GM21786 (cell line): Measurements from ENCODE around the gene ATL1.
"Not testable (repeated sequence)": the region's sequence is repeated elsewhere in the genome, so short reads cannot be mapped to it uniquely, and the experiment has no call there.

ENCODE experiments used
- ATAC-seq: cut with Tn5 transposase; IDR thresholded peaks from one replicate; pipeline ENCODE4 v1.9.1; 2021; ENCODE audit not compliant: unreplicated experiment

ATL1 gene

GRCh38 chr14:50600849-50601248 is 40.9 kb downstream of the ATL1 start:
- ATAC-seq = no peak

GRCh38 chr14:50601394-50601793 is 41.4 kb downstream of the ATL1 start:
- no peak for ATAC-seq

GRCh38 chr14:50602035-50602434 is 42.1 kb downstream of the ATL1 start:
- no peak for ATAC-seq

GRCh38 chr14:50603565-50603964 is 43.6 kb downstream of the ATL1 start:
- no peak for ATAC-seq

GRCh38 chr14:50605766-50606165 is 45.8 kb downstream of the ATL1 start:
- no peak for ATAC-seq

- no peak for ATAC-seq
Observed at GRCh38 chr14:50606468-50606867, 46.5 kb downstream of the ATL1 start.

- ATAC-seq = no peak
Observed at GRCh38 chr14:50607181-50607580, 47.2 kb downstream of the ATL1 start.

- no peak for ATAC-seq
Observed at GRCh38 chr14:50607761-50608160, 47.8 kb downstream of the ATL1 start.

- ATAC-seq = no peak
Observed at GRCh38 chr14:50608302-50608851, 48.4 kb downstream of the ATL1 start.

GRCh38 chr14:50610465-50610864 is 50.5 kb downstream of the ATL1 start:
- ATAC-seq = no peak

- no peak for ATAC-seq
Observed at GRCh38 chr14:50612806-50613205, 52.9 kb downstream of the ATL1 start.

- ATAC-seq = no peak
Observed at GRCh38 chr14:50615056-50615455, 55.1 kb downstream of the ATL1 start.

- ATAC-seq = no peak
Observed at GRCh38 chr14:50615552-50615951, 55.6 kb downstream of the ATL1 start.

GRCh38 chr14:50616275-50616674 is 56.3 kb downstream of the ATL1 start:
- ATAC-seq = no peak

- ATAC-seq = no peak
Observed at GRCh38 chr14:50619569-50620141, 59.7 kb downstream of the ATL1 start.

GRCh38 chr14:50620341-50620740 is 60.4 kb downstream of the ATL1 start:
- no peak for ATAC-seq

- no peak for ATAC-seq
Observed at GRCh38 chr14:50622978-50623377, 63.0 kb downstream of the ATL1 start.

GRCh38 chr14:50624447-50624846 is 64.5 kb downstream of the ATL1 start:
- ATAC-seq = no peak

- not testable (repeated sequence) for ATAC-seq
Observed at GRCh38 chr14:50624947-50625346, 65.0 kb downstream of the ATL1 start.

GRCh38 chr14:50631408-50631821 is 71.5 kb downstream of the ATL1 start:
- no peak for ATAC-seq

- ATAC-seq = no peak
Observed at GRCh38 chr14:50633954-50634353, 74.0 kb downstream of the ATL1 start.

GRCh38 chr14:50635141-50635540 is 75.2 kb downstream of the ATL1 start:
- ATAC-seq = no peak

GRCh38 chr14:50647282-50647681 is 87.3 kb downstream of the ATL1 start:
- peak; percentile 91 for ATAC-seq
